ENCODE results near the gene C6orf136. TPM values are rescaled to one million over a fixed set of nuclear protein-coding genes. Genes with fewer than 3 reads are reported as not detected.

Gene C6orf136
- total RNA-seq, 1 donor from 2014 or later: 36.0 TPM

GRCh38 chr6:30612213-30612612 lies 34.7 kb upstream of the C6orf136 start:
- no peak for DNase-seq (ENCODE audit: low spot score)
- Mint-ChIP-seq H3K36me3 (ENCODE audit: low read depth) (peaks cover 79% of the 10 kb centered on the region), H3K9me3 (no peaks in the 10 kb centered on the region), H3K27me3 (ENCODE audit: insufficient read depth) (peaks cover 2% of the 10 kb centered on the region), H3K4me1 (ENCODE audit: low read depth) (peaks cover 69% of the 10 kb centered on the region), H3K4me3 (no peak overlapping the region), H3K27ac (peak overlapping the region; percentile 26)
- intact Hi-C loops (cut with micrococcal nuclease): loop anchor here (2.0 to 10.0 kb wide), 3 partner anchors 15 to 1253 kb away; partner anchors contain the start of genes NEU1, POLR1H and PPP1R11

GRCh38 chr6:30612687-30613248 lies 34.2 kb upstream of the C6orf136 start:
- Mint-ChIP-seq H3K27ac (no peak overlapping the region), H3K4me1 (ENCODE audit: low read depth) (peaks cover 64% of the 10 kb centered on the region), H3K4me3 (no peak overlapping the region), H3K27me3 (ENCODE audit: insufficient read depth) (peaks cover 6% of the 10 kb centered on the region), H3K9me3 (no peaks in the 10 kb centered on the region), H3K36me3 (ENCODE audit: low read depth) (peaks cover 75% of the 10 kb centered on the region)
- DNase-seq (ENCODE audit: low spot score): no peak
- intact Hi-C loops (cut with micrococcal nuclease): loop anchor here (2.0 to 10.0 kb wide), 3 partner anchors 16 to 1252 kb away; partner anchors contain the start of genes NEU1, POLR1H and PPP1R11

- intact Hi-C loops (cut with micrococcal nuclease): loop anchor here (2.0 to 10.0 kb wide), 3 partner anchors 17 to 1251 kb away; partner anchors contain the start of genes NEU1, POLR1H and PPP1R11
- H3K4me3 Mint-ChIP-seq: peak overlapping the region; percentile 82
- DNase-seq (ENCODE audit: low spot score): no peak
- H3K4me1 Mint-ChIP-seq (ENCODE audit: low read depth): peaks cover 65% of the 10 kb centered on the region
- peaks cover 6% of the 10 kb centered on the region for H3K27me3 Mint-ChIP-seq (ENCODE audit: insufficient read depth)
- peaks cover 74% of the 10 kb centered on the region for H3K36me3 Mint-ChIP-seq (ENCODE audit: low read depth)
- peak overlapping the region; percentile 69 for H3K27ac Mint-ChIP-seq
- no peaks in the 10 kb centered on the region for H3K9me3 Mint-ChIP-seq
Measured at GRCh38 chr6:30613251-30614043, 33.5 kb upstream of the C6orf136 start.

- Mint-ChIP-seq H3K27me3 (ENCODE audit: insufficient read depth) (peaks cover 6% of the 10 kb centered on the region), H3K9me3 (no peaks in the 10 kb centered on the region), H3K27ac (peak overlapping the region; percentile 98), H3K4me1 (ENCODE audit: low read depth) (peaks cover 65% of the 10 kb centered on the region), H3K4me3 (peak overlapping the region; percentile 91), H3K36me3 (ENCODE audit: low read depth) (peaks cover 69% of the 10 kb centered on the region)
- DNase-seq (ENCODE audit: low spot score): no peak
- intact Hi-C loops (cut with micrococcal nuclease): loop anchor here (10.0 kb wide), 2 partner anchors 549 to 1251 kb away; partner anchors contain the start of genes NEU1, POLR1H and PPP1R11
Measured at GRCh38 chr6:30614044-30614842, 32.7 kb upstream of the C6orf136 start.

GRCh38 chr6:30614843-30615218 lies 32.1 kb upstream of the C6orf136 start:
- DNase-seq (ENCODE audit: low spot score): peak; percentile 88
- Mint-ChIP-seq H3K4me3 (peak overlapping the region; percentile 91), H3K27me3 (ENCODE audit: insufficient read depth) (peaks cover 6% of the 10 kb centered on the region), H3K4me1 (ENCODE audit: low read depth) (peaks cover 64% of the 10 kb centered on the region), H3K36me3 (ENCODE audit: low read depth) (peaks cover 69% of the 10 kb centered on the region), H3K9me3 (no peaks in the 10 kb centered on the region), H3K27ac (peak overlapping the region; percentile 98)
- intact Hi-C loops (cut with micrococcal nuclease): loop anchor here (5.0 to 10.0 kb wide), 6 partner anchors 122 to 1250 kb away; partner anchors contain the start of genes DDR1, HLA-B, NEU1 and POLR1H

GRCh38 chr6:30615219-30615957 lies 31.5 kb upstream of the C6orf136 start:
- peaks cover 63% of the 10 kb centered on the region for H3K36me3 Mint-ChIP-seq (ENCODE audit: low read depth)
- intact Hi-C loops (cut with micrococcal nuclease): loop anchor here (5.0 to 10.0 kb wide), 6 partner anchors 122 to 1249 kb away; partner anchors contain the start of genes DDR1, HLA-B, NEU1 and POLR1H
- H3K4me1 Mint-ChIP-seq (ENCODE audit: low read depth): peaks cover 59% of the 10 kb centered on the region

GRCh38 chr6:30615958-30616810 lies 30.7 kb upstream of the C6orf136 start:
- H3K9me3 Mint-ChIP-seq: no peaks in the 10 kb centered on the region
- peak overlapping the region; percentile 98 for H3K27ac Mint-ChIP-seq
- H3K36me3 Mint-ChIP-seq (ENCODE audit: low read depth): peaks cover 61% of the 10 kb centered on the region
- H3K4me3 Mint-ChIP-seq: peak overlapping the region; percentile 91
- intact Hi-C loops (cut with micrococcal nuclease): loop anchor here (2.0 to 10.0 kb wide), 10 partner anchors 57 to 1561 kb away; partner anchors contain the start of genes AGPAT1, DDR1, DHX16 and HLA-B
- DNase-seq (ENCODE audit: low spot score): peak; percentile 14
- H3K27me3 Mint-ChIP-seq (ENCODE audit: insufficient read depth): peaks cover 6% of the 10 kb centered on the region
- H3K4me1 Mint-ChIP-seq (ENCODE audit: low read depth): peaks cover 51% of the 10 kb centered on the region

More at GRCh38 chr6:30615219-30615957, 31.5 kb upstream of the C6orf136 start:
- DNase-seq (ENCODE audit: low spot score): peak; percentile 17
- H3K27me3 Mint-ChIP-seq (ENCODE audit: insufficient read depth): peaks cover 6% of the 10 kb centered on the region
- peak overlapping the region; percentile 98 for H3K27ac Mint-ChIP-seq
- H3K9me3 Mint-ChIP-seq: no peaks in the 10 kb centered on the region
- H3K4me3 Mint-ChIP-seq: peak overlapping the region; percentile 91

GRCh38 chr6:30616811-30617564 lies 29.9 kb upstream of the C6orf136 start, which contains the start of gene PPP1R10:
Gene PPP1R10 (minus strand): TSS chr6:30617243. CDS start chr6:30609944, 7,299 bp downstream.
- DNase-seq (ENCODE audit: low spot score): peak; percentile 99
- Mint-ChIP-seq H3K27me3 (ENCODE audit: insufficient read depth) (peaks cover 6% of the 10 kb centered on the region), H3K9me3 (no peaks in the 10 kb centered on the region), H3K4me3 (peak within 1 kb of the TSS; percentile 91), H3K27ac (peak within 1 kb of the TSS; percentile 98), H3K36me3 (ENCODE audit: low read depth) (peaks cover 56% of the 10 kb centered on the region), H3K4me1 (ENCODE audit: low read depth) (peaks cover 43% of the 10 kb centered on the region)
- intact Hi-C loops (cut with micrococcal nuclease): loop anchor here (1.0 to 10.0 kb wide), 20 partner anchors 9 to 1560 kb away; partner anchors contain the start of genes ABCF1, AGPAT1, ATAT1 and C6orf136

GRCh38 chr6:30617565-30618269 lies 29.2 kb upstream of the C6orf136 start, which contains the start of gene MRPS18B:
Gene MRPS18B (plus strand): TSS chr6:30617840. CDS start chr6:30617866, 26 bp downstream.
- intact Hi-C loops (cut with micrococcal nuclease): loop anchor here (1.0 to 10.0 kb wide), 20 partner anchors 9 to 1559 kb away; partner anchors contain the start of genes ABCF1, AGPAT1, ATAT1 and C6orf136
- H3K9me3 Mint-ChIP-seq: no peaks in the 10 kb centered on the region
- peaks cover 6% of the 10 kb centered on the region for H3K27me3 Mint-ChIP-seq (ENCODE audit: insufficient read depth)
- peaks cover 57% of the 10 kb centered on the region for H3K36me3 Mint-ChIP-seq (ENCODE audit: low read depth)
- peaks cover 37% of the 10 kb centered on the region for H3K4me1 Mint-ChIP-seq (ENCODE audit: low read depth)
- peak; percentile 97 for DNase-seq (ENCODE audit: low spot score)
- H3K27ac Mint-ChIP-seq: peak within 1 kb of the TSS; percentile 98
- H3K4me3 Mint-ChIP-seq: peak within 1 kb of the TSS; percentile 91

- Mint-ChIP-seq H3K27ac (peak overlapping the region; percentile 98), H3K4me3 (peak overlapping the region; percentile 91), H3K27me3 (ENCODE audit: insufficient read depth) (peaks cover 6% of the 10 kb centered on the region), H3K4me1 (ENCODE audit: low read depth) (peaks cover 31% of the 10 kb centered on the region), H3K36me3 (ENCODE audit: low read depth) (peaks cover 55% of the 10 kb centered on the region), H3K9me3 (no peaks in the 10 kb centered on the region)
- no peak for DNase-seq (ENCODE audit: low spot score)
- intact Hi-C loops (cut with micrococcal nuclease): loop anchor here (5.0 to 10.0 kb wide), 6 partner anchors 119 to 1246 kb away; partner anchors contain the start of genes DDR1, HLA-B, NEU1 and POLR1H
Measured at GRCh38 chr6:30618270-30618797, 28.6 kb upstream of the C6orf136 start.
